Measurements from ENCODE around the gene TMED6.

TMED6 gene

DNA sequence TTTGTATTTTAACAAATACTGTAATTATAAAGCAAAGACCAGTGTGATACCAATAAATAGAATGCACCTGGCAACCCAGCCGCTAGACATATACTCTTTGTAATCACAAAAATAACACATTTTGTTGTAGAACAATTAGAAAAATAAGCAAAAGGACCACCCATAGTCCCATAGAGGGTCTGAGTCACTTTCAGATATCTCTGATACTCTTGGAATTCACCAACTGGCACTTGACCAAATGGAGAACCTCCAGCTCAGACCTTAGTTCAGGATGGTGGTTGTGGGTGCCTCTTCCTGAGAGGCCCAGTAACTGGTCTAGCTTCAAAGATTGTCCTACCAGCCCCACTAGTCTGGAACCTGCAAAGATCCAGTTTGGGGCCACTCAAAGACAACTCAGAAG, 35.0 kb upstream of the TMED6 start:
- no peak for TF ChIP-seq CTCF (conservative IDR thresholded peaks at IDR 0.05; ENCODE audit: low read depth, low read length)
- H3K4me3 ChIP-seq (ENCODE audit: low read length): no peak overlapping the region
- no peak for DNase-seq (ENCODE audit: low read depth)

DNA sequence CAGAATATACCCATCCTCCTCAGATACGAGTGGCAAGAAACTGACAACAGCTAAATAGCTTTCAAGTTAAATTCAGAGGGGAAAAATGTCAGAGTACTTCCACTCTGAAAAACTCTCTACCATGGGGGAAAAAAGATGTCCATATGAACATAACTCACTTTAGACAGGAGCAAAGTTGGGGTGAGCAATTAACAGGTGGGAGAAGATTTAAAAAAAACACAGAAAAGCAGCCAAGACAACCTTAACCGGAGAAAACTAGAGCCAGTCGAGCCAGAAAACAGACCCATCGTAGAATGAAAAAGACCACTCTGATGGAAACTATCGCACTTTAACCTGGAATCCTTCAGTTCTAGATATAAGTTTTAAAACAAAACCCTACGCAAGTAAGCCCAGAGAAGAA, 33.4 kb upstream of the TMED6 start:
- peak overlapping the region; percentile 94 for H3K4me3 ChIP-seq (ENCODE audit: low read length)
- TF ChIP-seq CTCF (conservative IDR thresholded peaks at IDR 0.05; ENCODE audit: low read depth, low read length): no peak
- DNase-seq (ENCODE audit: low read depth): no peak

DNA sequence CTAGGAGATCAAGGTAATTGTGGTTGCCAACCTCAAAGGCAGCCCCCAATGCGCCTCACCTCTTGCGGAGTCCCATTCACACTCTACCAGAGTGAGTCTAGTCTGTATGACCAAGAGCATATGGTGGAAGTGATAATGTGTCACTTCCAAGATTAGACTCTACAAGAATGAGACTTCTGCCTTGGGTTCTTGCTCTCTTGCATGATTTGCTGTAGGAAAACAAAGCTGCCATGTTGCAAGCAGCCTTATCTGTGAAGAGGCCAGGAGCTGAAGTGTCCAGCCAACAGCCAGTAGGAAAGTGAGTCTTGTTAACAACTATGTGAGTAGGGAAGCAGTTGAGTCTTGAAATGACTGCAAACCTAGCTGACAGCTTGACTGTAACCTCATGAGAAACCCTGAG, 30.8 kb upstream of the TMED6 start:
- TF ChIP-seq CTCF (conservative IDR thresholded peaks at IDR 0.05; ENCODE audit: low read depth, low read length): no peak
- no peak for DNase-seq (ENCODE audit: low read depth)

GRCh38 chr16:69381231-69381630, 29.6 kb upstream of the TMED6 start:
- no peak overlapping the region for H3K4me3 ChIP-seq (ENCODE audit: low read length)
- TF ChIP-seq CTCF (conservative IDR thresholded peaks at IDR 0.05; ENCODE audit: low read depth, low read length): no peak
- no peak for DNase-seq (ENCODE audit: low read depth)

More for the DNA sequence above, 30.8 kb upstream of the TMED6 start:
- H3K4me3 ChIP-seq (ENCODE audit: low read length): no peak overlapping the region

DNA sequence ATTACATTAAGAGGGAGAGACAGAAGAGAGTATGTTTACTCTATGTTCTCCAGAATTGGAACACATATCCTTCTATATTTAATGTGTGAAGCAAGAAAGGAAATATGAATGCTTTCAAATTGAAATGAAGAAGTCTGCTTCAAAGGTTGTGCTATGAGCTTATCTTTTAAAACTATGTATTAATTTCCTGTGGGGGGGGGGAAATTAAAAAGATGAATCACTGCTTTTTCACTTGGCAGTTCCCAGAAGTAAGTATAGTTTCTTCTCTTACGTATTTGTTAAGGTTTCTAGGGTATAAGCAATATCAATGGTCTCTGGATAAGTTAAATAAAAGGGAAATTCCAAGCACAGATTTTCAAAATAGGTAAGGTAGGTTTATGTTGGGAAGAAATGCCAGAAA, 27.2 kb upstream of the TMED6 start:
- TF ChIP-seq CTCF (conservative IDR thresholded peaks at IDR 0.05; ENCODE audit: low read depth, low read length): no peak
- DNase-seq (ENCODE audit: low read depth): no peak
- no peak overlapping the region for H3K4me3 ChIP-seq (ENCODE audit: low read length)

DNA sequence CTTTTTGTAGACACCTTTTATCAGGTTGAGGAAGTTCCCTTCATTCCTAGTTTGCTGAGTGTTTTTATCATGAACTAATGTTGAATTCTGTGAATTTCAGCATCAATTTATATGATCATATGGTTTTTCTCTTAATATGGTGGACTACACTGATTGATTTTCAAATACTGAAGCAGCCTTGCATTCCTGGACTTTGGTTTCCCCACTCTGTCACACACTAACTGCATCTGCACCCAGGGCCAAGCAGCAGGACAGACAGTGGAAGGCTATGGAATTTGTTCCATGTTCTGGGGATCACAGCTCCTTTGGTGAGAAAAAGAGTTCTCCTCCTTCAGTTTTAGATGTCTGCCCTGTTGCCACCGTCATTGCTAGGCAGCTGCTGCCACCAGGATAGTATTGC, 26.4 kb upstream of the TMED6 start:
- no peak for DNase-seq (ENCODE audit: low read depth)
- TF ChIP-seq CTCF (conservative IDR thresholded peaks at IDR 0.05; ENCODE audit: low read depth, low read length): no peak

DNA sequence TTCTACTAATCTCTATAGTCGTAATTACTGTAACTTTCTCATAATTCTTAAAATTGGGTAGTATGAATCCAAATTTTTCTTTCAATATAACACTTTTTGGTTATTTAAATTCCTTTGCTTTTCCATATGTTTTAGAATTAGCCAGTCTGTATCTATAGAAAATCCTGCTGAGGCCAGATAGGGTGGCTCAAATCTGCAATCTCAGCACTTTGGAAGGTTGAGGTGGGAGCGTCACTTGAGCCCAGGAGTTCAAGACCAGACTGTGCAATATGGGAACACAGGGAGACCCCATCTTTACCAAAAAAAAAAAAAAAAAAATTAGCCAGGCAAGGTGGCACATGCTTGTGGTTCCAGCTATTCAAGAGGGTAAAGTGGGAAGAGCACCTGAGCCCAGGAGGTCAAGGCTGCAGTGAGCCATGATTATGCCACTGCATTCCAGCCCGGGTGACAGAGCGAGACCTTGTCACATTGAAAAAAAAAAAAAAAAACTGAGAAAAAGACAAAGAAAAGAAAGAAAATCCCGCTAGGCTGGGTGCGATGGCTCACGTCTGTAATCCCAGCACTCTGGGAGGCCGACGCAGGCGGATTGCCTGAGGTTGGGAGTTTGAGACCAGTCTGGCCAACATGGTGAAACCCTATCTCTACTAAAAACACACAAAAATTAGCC, 24.9 kb upstream of the TMED6 start:
- DNase-seq (ENCODE audit: low read depth): no peak
- TF ChIP-seq CTCF (conservative IDR thresholded peaks at IDR 0.05; ENCODE audit: low read depth, low read length): no peak
- no peak overlapping the region for H3K4me3 ChIP-seq (ENCODE audit: low read length)

More for the DNA sequence above, 26.4 kb upstream of the TMED6 start:
- H3K4me3 ChIP-seq (ENCODE audit: low read length): no peak overlapping the region

Data from retinal pigment epithelial cell (primary cell).